HepG2 (cell line): ENCODE data around the gene DENND11.

ENCODE experiments used
- NR3C1 ChIP-seq: sonication (generic); formaldehyde crosslinking; IDR thresholded peaks from 2 replicates; pipeline ENCODE4 v1.4.0; 2020; ENCODE audit warnings: missing genetic modification reagents
- POLR2A ChIP-seq, 2 experiments: IDR thresholded peaks; 2 replicates each; pipeline ENCODE4 v1.6.1; 2011; ENCODE audit warnings: low read depth in 2 of 2, low read length in 2 of 2, mild to moderate bottlenecking in 1 of 2, moderate library complexity in 1 of 2; ENCODE audit not compliant: insufficient read depth in 1 of 2
- RNF2 ChIP-seq: fragments of 450-650 bp; conservative IDR thresholded peaks from 2 replicates; pipeline ENCODE4 v1.6.1; 2016; ENCODE audit warnings: low read depth
- SMAD1 ChIP-seq: sonication (generic); formaldehyde crosslinking; IDR thresholded peaks from 2 replicates; pipeline ENCODE4 v1.4.0; 2020; ENCODE audit warnings: missing genetic modification reagents, low read depth, mild to moderate bottlenecking, borderline replicate concordance
- ZNF20 ChIP-seq: sonication (generic); formaldehyde crosslinking; IDR thresholded peaks from 2 replicates; pipeline ENCODE4 v1.4.0; 2020; ENCODE audit warnings: mild to moderate bottlenecking, moderate library complexity, missing genetic modification reagents
- ZNF232 ChIP-seq: sonication (generic); formaldehyde crosslinking; IDR thresholded peaks from 2 replicates; pipeline ENCODE4 v1.4.0; 2020; ENCODE audit warnings: missing genetic modification reagents, borderline replicate concordance
- ZNF598 ChIP-seq: sonication (generic); formaldehyde crosslinking; IDR thresholded peaks from 2 replicates; pipeline ENCODE4 v1.5.1; 2020; ENCODE audit warnings: mild to moderate bottlenecking, missing genetic modification reagents, borderline replicate concordance
- TF ChIP-seq, protein P1 (sequence below), 2 experiments: fragments of 450-650 bp in 1 of 2; sonication (generic) in 1 of 2; formaldehyde crosslinking in 1 of 2; IDR thresholded peaks; 2 replicates each; pipeline versions ENCODE4 v1.6.1 to v1.8.0; 2016 to 2022; ENCODE audit warnings: antibody characterized with exemption in 1 of 2, mild to moderate bottlenecking in 1 of 2, missing genetic modification reagents in 1 of 2
- TF ChIP-seq, protein P2 (sequence below): sonication (generic); formaldehyde crosslinking; IDR thresholded peaks from 2 replicates; pipeline ENCODE4 v1.5.0; 2020; ENCODE audit warnings: mild to moderate bottlenecking, missing genetic modification reagents, moderate library complexity
- TF ChIP-seq, protein P3 (sequence below): sonication (generic); formaldehyde crosslinking; IDR thresholded peaks from 2 replicates; pipeline ENCODE4 v1.4.0; 2020; ENCODE audit warnings: missing genetic modification reagents
- TF ChIP-seq, protein P4 (sequence below): sonication (generic); formaldehyde crosslinking; IDR thresholded peaks from 2 replicates; pipeline ENCODE4 v1.5.0; 2020; ENCODE audit warnings: missing genetic modification reagents, mild to moderate bottlenecking, borderline replicate concordance

DNA sequence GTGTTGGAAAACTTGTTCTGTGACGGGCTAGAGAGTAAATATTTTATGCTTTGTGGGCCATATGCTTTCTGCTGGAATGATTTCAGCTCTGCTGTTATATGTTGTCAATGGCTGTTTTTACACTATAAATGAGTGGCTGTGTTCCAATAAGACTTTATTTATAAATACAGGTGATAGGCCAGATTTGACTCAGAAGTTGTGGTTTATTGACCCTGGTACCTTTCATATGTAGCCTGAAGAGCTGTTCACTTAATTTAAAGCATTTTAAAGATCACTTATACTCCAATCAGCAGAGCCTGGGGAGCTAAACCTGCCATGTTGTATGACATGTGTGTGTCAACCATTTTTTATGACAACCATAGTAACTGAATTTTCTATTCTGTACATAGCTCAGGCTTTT, 27.1 kb upstream of the DENND11 start:
- no peak for TF ChIP-seq SMAD1 (CRISPR knock-in tag)
- no peak for TF ChIP-seq ZNF598 (CRISPR knock-in tag)
- TF ChIP-seq, protein P1, sequence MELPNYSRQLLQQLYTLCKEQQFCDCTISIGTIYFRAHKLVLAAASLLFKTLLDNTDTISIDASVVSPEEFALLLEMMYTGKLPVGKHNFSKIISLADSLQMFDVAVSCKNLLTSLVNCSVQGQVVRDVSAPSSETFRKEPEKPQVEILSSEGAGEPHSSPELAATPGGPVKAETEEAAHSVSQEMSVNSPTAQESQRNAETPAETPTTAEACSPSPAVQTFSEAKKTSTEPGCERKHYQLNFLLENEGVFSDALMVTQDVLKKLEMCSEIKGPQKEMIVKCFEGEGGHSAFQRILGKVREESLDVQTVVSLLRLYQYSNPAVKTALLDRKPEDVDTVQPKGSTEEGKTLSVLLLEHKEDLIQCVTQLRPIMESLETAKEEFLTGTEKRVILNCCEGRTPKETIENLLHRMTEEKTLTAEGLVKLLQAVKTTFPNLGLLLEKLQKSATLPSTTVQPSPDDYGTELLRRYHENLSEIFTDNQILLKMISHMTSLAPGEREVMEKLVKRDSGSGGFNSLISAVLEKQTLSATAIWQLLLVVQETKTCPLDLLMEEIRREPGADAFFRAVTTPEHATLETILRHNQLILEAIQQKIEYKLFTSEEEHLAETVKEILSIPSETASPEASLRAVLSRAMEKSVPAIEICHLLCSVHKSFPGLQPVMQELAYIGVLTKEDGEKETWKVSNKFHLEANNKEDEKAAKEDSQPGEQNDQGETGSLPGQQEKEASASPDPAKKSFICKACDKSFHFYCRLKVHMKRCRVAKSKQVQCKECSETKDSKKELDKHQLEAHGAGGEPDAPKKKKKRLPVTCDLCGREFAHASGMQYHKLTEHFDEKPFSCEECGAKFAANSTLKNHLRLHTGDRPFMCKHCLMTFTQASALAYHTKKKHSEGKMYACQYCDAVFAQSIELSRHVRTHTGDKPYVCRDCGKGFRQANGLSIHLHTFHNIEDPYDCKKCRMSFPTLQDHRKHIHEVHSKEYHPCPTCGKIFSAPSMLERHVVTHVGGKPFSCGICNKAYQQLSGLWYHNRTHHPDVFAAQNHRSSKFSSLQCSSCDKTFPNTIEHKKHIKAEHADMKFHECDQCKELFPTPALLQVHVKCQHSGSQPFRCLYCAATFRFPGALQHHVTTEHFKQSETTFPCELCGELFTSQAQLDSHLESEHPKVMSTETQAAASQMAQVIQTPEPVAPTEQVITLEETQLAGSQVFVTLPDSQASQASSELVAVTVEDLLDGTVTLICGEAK (IDR thresholded peaks at IDR 0.05) = no peak
- TF ChIP-seq, protein P1 (CRISPR knock-in tag; IDR thresholded peaks at IDR 0.05) = no peak
- TF ChIP-seq RNF2 = no peak
- TF ChIP-seq ZNF232 = no peak
- no peak for TF ChIP-seq NR3C1 (CRISPR knock-in tag)
- no peak for TF ChIP-seq POLR2A (IDR thresholded peaks at IDR 0.05; ENCODE audit: insufficient read depth in 1 of 2, low read depth in 2 of 2, low read length in 2 of 2)
- no peak for TF ChIP-seq ZNF20 (CRISPR knock-in tag)
- TF ChIP-seq, protein P2, sequence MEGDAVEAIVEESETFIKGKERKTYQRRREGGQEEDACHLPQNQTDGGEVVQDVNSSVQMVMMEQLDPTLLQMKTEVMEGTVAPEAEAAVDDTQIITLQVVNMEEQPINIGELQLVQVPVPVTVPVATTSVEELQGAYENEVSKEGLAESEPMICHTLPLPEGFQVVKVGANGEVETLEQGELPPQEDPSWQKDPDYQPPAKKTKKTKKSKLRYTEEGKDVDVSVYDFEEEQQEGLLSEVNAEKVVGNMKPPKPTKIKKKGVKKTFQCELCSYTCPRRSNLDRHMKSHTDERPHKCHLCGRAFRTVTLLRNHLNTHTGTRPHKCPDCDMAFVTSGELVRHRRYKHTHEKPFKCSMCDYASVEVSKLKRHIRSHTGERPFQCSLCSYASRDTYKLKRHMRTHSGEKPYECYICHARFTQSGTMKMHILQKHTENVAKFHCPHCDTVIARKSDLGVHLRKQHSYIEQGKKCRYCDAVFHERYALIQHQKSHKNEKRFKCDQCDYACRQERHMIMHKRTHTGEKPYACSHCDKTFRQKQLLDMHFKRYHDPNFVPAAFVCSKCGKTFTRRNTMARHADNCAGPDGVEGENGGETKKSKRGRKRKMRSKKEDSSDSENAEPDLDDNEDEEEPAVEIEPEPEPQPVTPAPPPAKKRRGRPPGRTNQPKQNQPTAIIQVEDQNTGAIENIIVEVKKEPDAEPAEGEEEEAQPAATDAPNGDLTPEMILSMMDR = no peak
- TF ChIP-seq, protein P3, sequence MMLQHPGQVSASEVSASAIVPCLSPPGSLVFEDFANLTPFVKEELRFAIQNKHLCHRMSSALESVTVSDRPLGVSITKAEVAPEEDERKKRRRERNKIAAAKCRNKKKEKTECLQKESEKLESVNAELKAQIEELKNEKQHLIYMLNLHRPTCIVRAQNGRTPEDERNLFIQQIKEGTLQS (CRISPR knock-in tag) = no peak
- TF ChIP-seq, protein P4, sequence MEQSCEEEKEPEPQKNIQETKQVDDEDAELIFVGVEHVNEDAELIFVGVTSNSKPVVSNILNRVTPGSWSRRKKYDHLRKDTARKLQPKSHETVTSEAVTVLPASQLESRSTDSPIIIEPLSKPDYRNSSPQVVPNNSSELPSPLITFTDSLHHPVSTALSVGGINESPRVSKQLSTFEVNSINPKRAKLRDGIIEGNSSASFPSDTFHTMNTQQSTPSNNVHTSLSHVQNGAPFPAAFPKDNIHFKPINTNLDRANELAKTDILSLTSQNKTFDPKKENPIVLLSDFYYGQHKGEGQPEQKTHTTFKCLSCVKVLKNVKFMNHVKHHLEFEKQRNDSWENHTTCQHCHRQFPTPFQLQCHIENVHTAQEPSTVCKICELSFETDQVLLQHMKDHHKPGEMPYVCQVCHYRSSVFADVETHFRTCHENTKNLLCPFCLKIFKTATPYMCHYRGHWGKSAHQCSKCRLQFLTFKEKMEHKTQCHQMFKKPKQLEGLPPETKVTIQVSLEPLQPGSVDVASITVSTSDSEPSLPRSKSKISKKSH (CRISPR knock-in tag) = no peak
